Fibroblast of the aortic adventitia (primary cell): Measurements from ENCODE around the gene CLASP1. TPM values are rescaled to one million over a fixed set of nuclear protein-coding genes. Genes with fewer than 3 reads are reported as not detected.

Experiments used
- DNase-seq: peaks from one replicate; pipeline ENCODE4 v3.0.0-alpha.2; 2010; ENCODE audit warnings: low read depth
- H3K4me3 ChIP-seq: 2 replicates; pipeline ENCODE4 v1.5.1; 2011; ENCODE audit warnings: low read depth, mild to moderate bottlenecking, control low read depth, low read length, moderate library complexity
- total RNA-seq: library from RNA; depleted of rRNA; stranded (reverse); fragments of >200 nt; gene quantifications from 2 replicates; pipeline ENCODE4 v1.2.3, GENCODE V29; 2012; ENCODE audit warnings: low replicate concordance
- TF ChIP-seq, protein P1 (sequence below): IDR thresholded peaks from 2 replicates; pipeline ENCODE4 v1.5.1; 2011; ENCODE audit warnings: mild to moderate bottlenecking, low read length, control low read depth, inconsistent platforms; ENCODE audit not compliant: insufficient read depth

CLASP1 gene
- total RNA-seq, 1 donor = 45.6 TPM

DNA sequence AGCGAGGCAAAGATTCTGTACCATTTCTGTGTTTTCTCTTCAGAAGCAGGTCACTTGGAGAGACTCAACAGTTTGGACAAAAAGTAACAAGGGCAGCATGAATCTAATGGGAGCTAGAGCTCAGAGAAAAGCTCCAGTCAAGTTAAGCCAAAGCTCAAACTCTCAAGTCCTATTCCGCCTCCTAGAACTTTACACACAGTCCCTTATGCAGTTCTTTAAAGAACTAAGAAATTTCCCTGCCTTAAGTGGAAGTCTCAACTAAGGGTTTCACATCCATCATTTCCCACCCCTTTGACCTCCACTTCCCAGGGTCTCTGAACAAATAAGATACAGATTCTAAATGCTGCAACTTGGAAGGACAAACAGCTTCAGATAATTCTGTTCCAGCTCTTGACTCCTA, 239.9 kb downstream of the CLASP1 start:
- TF ChIP-seq, protein P1, sequence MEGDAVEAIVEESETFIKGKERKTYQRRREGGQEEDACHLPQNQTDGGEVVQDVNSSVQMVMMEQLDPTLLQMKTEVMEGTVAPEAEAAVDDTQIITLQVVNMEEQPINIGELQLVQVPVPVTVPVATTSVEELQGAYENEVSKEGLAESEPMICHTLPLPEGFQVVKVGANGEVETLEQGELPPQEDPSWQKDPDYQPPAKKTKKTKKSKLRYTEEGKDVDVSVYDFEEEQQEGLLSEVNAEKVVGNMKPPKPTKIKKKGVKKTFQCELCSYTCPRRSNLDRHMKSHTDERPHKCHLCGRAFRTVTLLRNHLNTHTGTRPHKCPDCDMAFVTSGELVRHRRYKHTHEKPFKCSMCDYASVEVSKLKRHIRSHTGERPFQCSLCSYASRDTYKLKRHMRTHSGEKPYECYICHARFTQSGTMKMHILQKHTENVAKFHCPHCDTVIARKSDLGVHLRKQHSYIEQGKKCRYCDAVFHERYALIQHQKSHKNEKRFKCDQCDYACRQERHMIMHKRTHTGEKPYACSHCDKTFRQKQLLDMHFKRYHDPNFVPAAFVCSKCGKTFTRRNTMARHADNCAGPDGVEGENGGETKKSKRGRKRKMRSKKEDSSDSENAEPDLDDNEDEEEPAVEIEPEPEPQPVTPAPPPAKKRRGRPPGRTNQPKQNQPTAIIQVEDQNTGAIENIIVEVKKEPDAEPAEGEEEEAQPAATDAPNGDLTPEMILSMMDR = no peak
- H3K4me3 ChIP-seq = no peak overlapping the region
- DNase-seq = no peak

GRCh38 chr2:121408641-121409040, 240.6 kb downstream of the CLASP1 start:
- peak; percentile 34 for DNase-seq
- TF ChIP-seq, protein P1 = no peak
- H3K4me3 ChIP-seq = no peak overlapping the region

DNA sequence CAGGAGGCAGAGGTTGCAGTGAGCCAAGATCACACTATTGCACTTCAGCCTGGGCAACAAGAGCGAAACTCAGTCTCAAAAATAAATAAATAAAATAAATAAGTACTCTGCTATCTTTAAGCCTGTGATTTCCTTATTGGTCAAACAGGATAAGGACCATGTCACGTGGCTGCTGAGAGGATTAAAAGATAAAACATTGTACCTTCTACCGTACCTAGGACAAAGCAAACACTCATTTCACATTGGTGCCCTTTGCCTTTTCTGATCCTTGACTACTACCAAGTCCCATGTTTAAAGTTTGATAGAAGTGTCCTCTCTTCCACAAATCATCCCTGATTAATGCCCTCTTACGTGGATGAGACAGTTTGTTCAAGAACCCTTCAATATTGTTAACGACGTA, 244.0 kb downstream of the CLASP1 start:
- DNase-seq = no peak
- H3K4me3 ChIP-seq = no peak overlapping the region
- TF ChIP-seq, protein P1 = no peak

DNA sequence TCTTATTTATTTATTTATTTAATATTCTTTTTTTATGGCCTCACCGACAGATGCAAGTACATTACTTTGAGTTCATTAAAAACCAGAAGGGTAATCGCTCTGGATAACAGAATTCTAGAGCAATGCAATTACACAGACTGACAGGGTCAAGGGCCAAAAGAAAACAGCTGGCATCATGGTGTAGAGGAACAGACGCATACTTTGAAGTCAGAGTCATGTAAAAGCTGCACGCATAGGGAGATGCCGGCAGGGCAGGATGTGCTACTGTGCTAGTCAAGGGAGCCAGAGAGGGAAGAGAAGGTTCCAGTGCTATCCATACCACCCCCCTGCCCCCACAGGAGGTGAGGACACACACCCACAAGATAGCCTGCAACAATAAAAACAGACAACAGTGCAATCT, 249.1 kb downstream of the CLASP1 start:
- TF ChIP-seq, protein P1 = no peak
- H3K4me3 ChIP-seq = no peak overlapping the region
- DNase-seq = no peak

DNA sequence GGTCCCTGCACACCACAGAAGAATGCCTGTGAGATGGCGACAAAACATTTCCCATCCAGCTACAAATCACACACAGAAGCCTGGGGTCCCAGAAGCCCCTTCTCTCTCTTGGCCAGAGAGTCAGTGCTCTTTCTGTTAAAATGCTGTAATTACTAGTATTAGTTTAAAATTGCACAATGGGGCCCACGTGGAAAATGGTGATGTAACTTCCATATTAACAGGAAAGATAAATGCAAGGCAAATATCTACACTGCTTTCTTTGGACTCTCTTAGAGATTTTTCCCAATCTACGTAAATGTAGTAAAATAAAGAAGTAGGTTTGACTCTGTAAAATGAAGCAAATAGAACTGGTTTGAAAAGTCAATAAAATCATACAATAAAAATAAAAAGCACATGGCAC, 250.4 kb downstream of the CLASP1 start:
- H3K4me3 ChIP-seq = no peak overlapping the region
- DNase-seq = peak; percentile 36
- TF ChIP-seq, protein P1 = no peak

GRCh38 chr2:121390082-121390692, 259.1 kb downstream of the CLASP1 start:
- no peak overlapping the region for H3K4me3 ChIP-seq
- TF ChIP-seq, protein P1 = no peak
- DNase-seq = no peak

DNA sequence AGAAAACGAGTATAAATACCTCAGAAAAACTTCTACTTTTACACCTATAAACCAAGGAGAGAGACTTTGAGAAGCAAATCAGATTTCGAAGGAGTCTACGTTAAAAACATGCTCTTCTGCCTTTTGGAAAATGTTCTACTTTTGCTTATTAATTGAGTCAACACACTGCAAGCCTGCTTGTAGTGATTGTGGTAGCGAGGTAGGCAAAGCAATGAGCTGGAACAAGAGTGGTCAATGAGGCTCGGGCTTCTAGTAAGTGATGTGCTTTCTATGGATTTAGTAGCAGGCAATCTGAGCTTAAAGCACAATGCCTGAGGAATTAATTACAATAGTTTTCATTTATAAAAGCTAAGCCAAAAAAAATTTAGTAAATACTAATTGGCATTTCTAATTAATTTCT, 260.9 kb downstream of the CLASP1 start:
- no peak overlapping the region for H3K4me3 ChIP-seq
- DNase-seq = no peak
- TF ChIP-seq, protein P1 = no peak
